GM21447 (cell line): Measurements from ENCODE around the gene CFAP46.
"Not testable (repeated sequence)": the region's sequence is repeated elsewhere in the genome, so short reads cannot be mapped to it uniquely, and the experiment has no call there.

ENCODE experiments used
- ATAC-seq: cut with Tn5 transposase; IDR thresholded peaks from one replicate; pipeline ENCODE4 v1.9.1; 2021; ENCODE audit not compliant: unreplicated experiment

CFAP46 gene

GRCh38 chr10:132793213-132793612 is 149.2 kb downstream of the CFAP46 start:
- no peak for ATAC-seq

DNA sequence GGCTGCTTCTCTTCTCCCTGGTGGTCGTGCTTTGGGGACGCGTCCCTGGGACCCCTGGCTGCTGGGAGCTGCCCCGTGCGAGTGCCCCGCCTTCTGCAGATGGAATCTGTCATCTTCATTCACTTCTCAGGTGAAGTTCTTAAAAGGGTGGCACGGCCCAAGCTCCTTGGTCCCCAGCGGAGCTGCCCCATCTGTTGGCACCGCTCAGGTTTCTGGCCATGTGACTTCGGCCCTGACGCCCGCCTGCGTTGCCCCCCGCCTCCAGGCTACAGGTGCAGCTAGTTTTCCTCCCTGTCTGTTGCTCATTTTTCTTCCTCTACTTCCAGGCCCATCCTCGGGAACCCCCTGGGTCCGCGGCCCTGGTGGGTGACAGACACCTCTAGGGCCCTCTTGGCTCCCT is 149.6 kb downstream of the CFAP46 start:
- no peak for ATAC-seq

- not testable (repeated sequence) for ATAC-seq
Observed at GRCh38 chr10:132792099-132792498, 150.3 kb downstream of the CFAP46 start.

DNA sequence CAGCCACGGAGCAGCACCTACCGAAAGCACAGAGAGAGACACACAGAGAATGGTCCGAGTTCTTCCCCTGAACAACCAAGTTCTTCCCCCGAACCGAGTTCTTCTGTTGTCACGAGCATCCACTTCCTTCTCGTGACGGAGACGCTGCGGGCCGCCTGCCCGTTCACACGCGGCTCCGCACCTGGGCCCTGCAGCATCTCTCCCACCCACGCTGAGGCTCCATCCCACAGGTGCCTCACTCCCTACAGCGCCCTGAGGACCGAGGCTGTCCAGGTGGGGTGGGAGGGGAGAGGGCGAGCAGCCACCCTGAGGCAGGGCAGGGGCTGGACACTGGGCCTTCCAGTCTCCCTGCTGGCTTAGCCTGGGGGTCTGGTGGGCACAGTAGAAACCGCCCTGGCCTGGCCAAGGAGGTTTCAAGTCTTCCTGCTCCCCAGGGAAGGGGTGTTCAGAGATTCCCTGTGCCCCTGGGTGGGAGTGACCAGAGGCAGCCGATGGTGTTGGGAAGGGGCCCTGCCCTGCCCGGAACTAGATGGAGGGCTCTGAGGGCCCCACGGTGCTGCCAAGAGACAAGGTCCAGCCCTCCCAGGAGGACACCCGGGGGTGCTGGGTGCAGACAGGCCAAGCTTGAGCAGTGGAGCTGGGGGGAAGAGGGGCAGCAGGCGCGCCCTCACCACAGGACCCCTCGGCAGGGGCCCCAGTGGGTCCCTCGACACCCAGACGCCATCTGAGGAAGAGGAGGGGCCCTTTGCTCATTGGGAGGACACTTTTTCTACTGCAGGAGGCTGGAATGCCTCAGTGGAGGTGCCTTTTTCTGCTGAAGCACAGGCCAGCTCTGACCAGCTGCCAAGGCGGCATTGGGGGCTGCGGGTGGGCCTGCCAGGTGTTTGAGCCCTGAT is 151.2 kb downstream of the CFAP46 start:
- ATAC-seq, result no peak

- no peak for ATAC-seq
Observed at GRCh38 chr10:132790470-132790869, 151.9 kb downstream of the CFAP46 start.

- no peak for ATAC-seq
Observed at GRCh38 chr10:132789659-132790148, 152.7 kb downstream of the CFAP46 start.

- ATAC-seq, result no peak
Observed at GRCh38 chr10:132788831-132789219, 153.5 kb downstream of the CFAP46 start.

- no peak for ATAC-seq
Observed at GRCh38 chr10:132788180-132788830, 154.1 kb downstream of the CFAP46 start.

GRCh38 chr10:132787495-132788179 is 154.7 kb downstream of the CFAP46 start:
- ATAC-seq, result no peak

GRCh38 chr10:132786884-132787494 is 155.4 kb downstream of the CFAP46 start:
- ATAC-seq, result no peak

- ATAC-seq, result no peak
Observed at GRCh38 chr10:132786476-132786883, 155.9 kb downstream of the CFAP46 start.

- ATAC-seq, result no peak
Observed at GRCh38 chr10:132785723-132786475, 156.5 kb downstream of the CFAP46 start, which contains the start of gene NKX6-2. Gene NKX6-2 (minus strand): TSS chr10:132786147. CDS start chr10:132785948, 199 bp downstream.

DNA sequence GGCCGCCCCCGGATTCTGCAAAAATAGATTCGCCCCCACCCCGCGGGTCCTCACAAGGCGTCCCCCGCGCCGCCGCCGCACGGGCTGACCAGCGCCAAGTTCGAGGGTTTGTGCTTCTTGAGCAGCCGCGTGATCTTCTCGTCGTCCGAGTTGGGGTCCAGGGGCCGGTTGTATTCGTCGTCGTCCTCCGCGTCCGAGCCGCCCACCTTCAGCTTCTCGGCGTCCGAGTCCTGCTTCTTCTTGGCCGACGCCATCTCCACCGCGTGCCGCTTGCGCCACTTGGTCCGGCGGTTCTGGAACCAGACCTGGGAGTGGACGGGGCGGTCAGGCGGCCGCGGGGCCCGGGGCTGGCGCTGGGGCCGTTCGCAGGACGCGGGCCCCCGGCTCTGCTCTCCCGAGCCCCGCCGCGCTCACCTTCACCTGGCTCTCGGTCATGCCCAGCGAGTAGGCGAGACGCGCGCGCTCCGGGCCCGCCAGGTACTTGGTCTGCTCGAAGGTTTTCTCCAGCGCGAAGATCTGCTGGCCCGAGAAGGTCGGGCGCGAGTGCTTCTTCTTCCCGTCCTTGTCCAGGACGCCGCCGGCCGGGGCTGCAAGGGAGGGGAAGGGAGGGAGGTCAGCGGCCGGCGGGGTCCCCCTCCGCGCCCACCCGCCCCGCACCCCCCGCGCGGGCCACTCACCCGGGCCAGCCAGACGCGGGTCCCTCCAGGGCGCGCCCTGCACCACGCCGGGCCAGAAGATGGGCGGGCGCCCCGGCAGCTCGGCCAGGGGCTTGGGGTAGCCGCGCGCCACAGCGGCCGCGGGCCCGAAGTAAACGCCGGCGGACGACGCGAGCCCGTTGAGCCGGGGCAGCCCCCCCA is 157.3 kb downstream of the CFAP46 start:
- no peak for ATAC-seq

DNA sequence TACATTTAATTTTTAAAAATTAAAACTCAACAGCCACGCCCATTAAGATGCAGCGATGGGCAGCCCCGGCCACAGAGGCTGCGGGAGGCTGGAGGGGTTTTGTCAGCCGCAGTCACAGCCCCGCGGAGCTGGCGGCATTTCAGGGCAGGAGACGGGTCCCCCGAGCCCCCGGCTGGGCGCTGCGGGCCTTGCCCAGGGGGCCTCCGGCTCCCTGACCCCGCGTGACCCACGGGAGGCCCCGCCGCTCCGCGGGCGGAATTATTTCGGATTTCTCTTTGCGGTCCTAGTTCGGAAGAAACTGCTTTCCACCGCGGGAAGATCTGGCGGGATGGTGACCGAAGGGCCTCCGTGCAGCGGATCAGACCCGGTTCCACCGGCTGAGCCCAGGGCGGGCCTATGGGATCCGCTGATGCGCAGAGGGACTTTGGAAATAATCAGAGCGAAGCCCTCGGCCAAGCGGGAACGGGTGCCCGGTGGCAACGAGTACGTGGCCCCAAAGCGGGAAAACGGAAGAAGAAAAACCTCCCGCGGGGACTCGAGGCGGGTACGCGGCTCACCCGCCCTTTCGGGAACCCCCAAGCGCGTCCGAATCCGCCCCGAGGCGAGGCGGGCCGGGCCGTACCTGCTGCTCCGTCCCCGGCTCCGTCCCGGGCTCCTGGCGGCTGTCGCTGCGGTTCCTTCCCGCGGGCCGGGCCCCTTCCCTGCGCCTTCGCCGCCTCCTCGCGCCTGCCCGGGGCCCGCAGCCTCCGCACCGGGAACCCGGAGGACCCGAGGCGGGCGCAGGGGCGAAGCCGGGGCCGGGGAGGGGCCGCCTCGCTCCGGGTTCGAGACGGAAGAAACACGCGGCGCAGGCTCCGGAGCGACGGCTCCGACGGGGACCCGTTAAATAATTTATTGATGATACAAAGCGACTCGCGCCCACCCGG is 158.2 kb downstream of the CFAP46 start:
- no peak for ATAC-seq

GRCh38 chr10:132783165-132783939 is 159.0 kb downstream of the CFAP46 start:
- no peak for ATAC-seq

GRCh38 chr10:132781556-132781955 is 160.8 kb downstream of the CFAP46 start:
- ATAC-seq, result no peak

GRCh38 chr10:132780356-132780755 is 162.0 kb downstream of the CFAP46 start:
- ATAC-seq, result no peak
